ENCODE measurements around the gene PMM1. TPM values are rescaled to one million over a fixed set of nuclear protein-coding genes. Genes with fewer than 3 reads are reported as not detected.

The PMM1 gene
- total RNA-seq, 1 experiment from 2014 or later: 19.8 TPM

DNA sequence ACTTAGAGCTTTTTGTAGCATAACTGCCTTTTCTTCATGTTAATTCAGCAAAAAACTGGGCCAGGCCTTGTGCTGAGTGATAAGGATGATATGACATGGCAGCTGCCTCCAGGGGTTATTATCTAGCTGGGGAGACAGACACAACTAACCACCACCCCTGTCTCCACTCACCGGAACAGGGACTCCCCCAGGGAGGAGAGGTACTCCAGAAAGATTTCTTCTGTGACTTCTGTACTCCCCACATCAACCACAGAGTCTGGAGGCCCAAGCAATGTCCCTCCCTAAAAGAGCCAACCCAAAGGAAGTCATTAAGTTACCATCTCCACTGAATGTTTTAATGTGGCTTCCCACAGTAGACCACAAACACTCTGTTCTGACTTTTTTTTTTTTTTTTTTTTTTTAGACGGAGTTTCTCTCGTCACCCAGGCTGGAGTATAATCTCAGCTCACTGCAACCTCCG, 14.3 kb upstream of the PMM1 start:
- no peaks in the 10 kb centered on the region for H3K27me3 Mint-ChIP-seq (ENCODE audit: low read depth)
- H2AFZ ChIP-seq (ENCODE audit: low read length): no peak overlapping the region
- no peak overlapping the region for H4K5ac ChIP-seq (ENCODE audit: insufficient read length, low read depth, low read length)
- peaks cover 25 to 55% (median 44%) of the 10 kb centered on the region in 3 experiments; a peak in 6 of 7 replicates for H3K36me3 Mint-ChIP-seq (ENCODE audit: insufficient read depth in 1 of 3, low read depth in 3 of 3)
- H3K18ac ChIP-seq (ENCODE audit: insufficient read length, low read depth, low read length): no peak overlapping the region
- no peaks in the 10 kb centered on the region for H3K9me3 ChIP-seq (ENCODE audit: control insufficient read depth, low read depth, low read length)
- TF ChIP-seq, protein P1, sequence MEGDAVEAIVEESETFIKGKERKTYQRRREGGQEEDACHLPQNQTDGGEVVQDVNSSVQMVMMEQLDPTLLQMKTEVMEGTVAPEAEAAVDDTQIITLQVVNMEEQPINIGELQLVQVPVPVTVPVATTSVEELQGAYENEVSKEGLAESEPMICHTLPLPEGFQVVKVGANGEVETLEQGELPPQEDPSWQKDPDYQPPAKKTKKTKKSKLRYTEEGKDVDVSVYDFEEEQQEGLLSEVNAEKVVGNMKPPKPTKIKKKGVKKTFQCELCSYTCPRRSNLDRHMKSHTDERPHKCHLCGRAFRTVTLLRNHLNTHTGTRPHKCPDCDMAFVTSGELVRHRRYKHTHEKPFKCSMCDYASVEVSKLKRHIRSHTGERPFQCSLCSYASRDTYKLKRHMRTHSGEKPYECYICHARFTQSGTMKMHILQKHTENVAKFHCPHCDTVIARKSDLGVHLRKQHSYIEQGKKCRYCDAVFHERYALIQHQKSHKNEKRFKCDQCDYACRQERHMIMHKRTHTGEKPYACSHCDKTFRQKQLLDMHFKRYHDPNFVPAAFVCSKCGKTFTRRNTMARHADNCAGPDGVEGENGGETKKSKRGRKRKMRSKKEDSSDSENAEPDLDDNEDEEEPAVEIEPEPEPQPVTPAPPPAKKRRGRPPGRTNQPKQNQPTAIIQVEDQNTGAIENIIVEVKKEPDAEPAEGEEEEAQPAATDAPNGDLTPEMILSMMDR (conservative IDR thresholded peaks at IDR 0.05): no peak
- no peaks in the 10 kb centered on the region for H3K79me2 ChIP-seq (ENCODE audit: insufficient read depth, low read length)
- no peaks in the 10 kb centered on the region for H3K79me1 ChIP-seq (ENCODE audit: insufficient read depth, low read depth, low read length, poor library complexity, severe bottlenecking)
- no peak overlapping the region for H2BK15ac ChIP-seq (ENCODE audit: low read depth, low read length)
- H3K27ac ChIP-seq (ENCODE audit: insufficient read length, low read depth, low read length): no peak overlapping the region
- H3K56ac ChIP-seq (ENCODE audit: insufficient read length, low read depth, low read length): no peak overlapping the region
- DNase-seq: no peak
- H4K8ac ChIP-seq (replicated peaks; ENCODE audit: insufficient read length, low read depth, low read length): no peak overlapping the region
- H2BK20ac ChIP-seq (ENCODE audit: low read depth, low read length, poor library complexity, severe bottlenecking): no peak overlapping the region
- no peak overlapping the region for H3K4ac ChIP-seq (ENCODE audit: low read depth, low read length)
- no peak overlapping the region for H2BK120ac ChIP-seq (ENCODE audit: low read depth, low read length, poor library complexity, severe bottlenecking)
- H3K4me1 ChIP-seq (ENCODE audit: insufficient read depth, low read length): no peaks in the 10 kb centered on the region
- no peak overlapping the region for H3K27ac Mint-ChIP-seq
- no CpG with 5 or more reads among the region's 4 CpGs for WGBS (ENCODE audit: extremely low coverage, insufficient read length, low lambda C conversion rate)
- no peak overlapping the region for H3K14ac ChIP-seq (ENCODE audit: insufficient read depth, low read length)
- H3K4me1 Mint-ChIP-seq: no peaks in the 10 kb centered on the region
- H4K20me1 ChIP-seq (ENCODE audit: control insufficient read depth, insufficient read depth, insufficient read length): no peaks in the 10 kb centered on the region
- H2AK5ac ChIP-seq (ENCODE audit: insufficient read length, low read length): no peak overlapping the region
- no peak overlapping the region for H2BK12ac ChIP-seq (ENCODE audit: insufficient read length, low read depth, low read length)
- no peak overlapping the region for H3K4me2 ChIP-seq (ENCODE audit: insufficient read depth, insufficient read length, low read length)
- no peak overlapping the region for H3T11ph ChIP-seq (ENCODE audit: low read length)
- no peak overlapping the region for H2BK5ac ChIP-seq (ENCODE audit: insufficient read length, low read length)
- no peak overlapping the region for H3K4me3 Mint-ChIP-seq
- no peak overlapping the region for H3K23ac ChIP-seq (ENCODE audit: insufficient read length, low read depth, low read length)
- H3K27me3 ChIP-seq (ENCODE audit: insufficient read depth, low read length): no peaks in the 10 kb centered on the region
- H3K9ac ChIP-seq (ENCODE audit: extremely low read depth, insufficient read length, low read length): no peak overlapping the region
- H4K91ac ChIP-seq (ENCODE audit: insufficient read length, low read depth, low read length): no peak overlapping the region
- H3K23me2 ChIP-seq (ENCODE audit: insufficient read length, low read depth, low read length, poor library complexity, severe bottlenecking): no peaks in the 10 kb centered on the region
- H3K9me3 Mint-ChIP-seq: no peaks in the 10 kb centered on the region
